NOMO-1 treated with dmso at 0.1 percent for 144 hours (cell line): ENCODE measurements around the gene CTSZ.
"Not testable (repeated sequence)": the region's sequence is repeated elsewhere in the genome, so short reads cannot be mapped to it uniquely, and the experiment has no call there.

Source experiments
- DNase-seq: peaks from one replicate; lab custom pipeline; 2025; ENCODE audit not compliant: unreplicated experiment; lab: John Stamatoyannopoulos, UW

Gene CTSZ

GRCh38 chr20:59001068-59001448, 6.0 kb downstream of the CTSZ start:
- no peak for DNase-seq

GRCh38 chr20:59000326-59000725, 6.7 kb downstream of the CTSZ start:
- DNase-seq: no peak

GRCh38 chr20:58998656-58999055, 8.4 kb downstream of the CTSZ start:
- DNase-seq: no peak

GRCh38 chr20:58997141-58997770, 9.8 kb downstream of the CTSZ start:
- no peak for DNase-seq

- no peak for DNase-seq
Measured at GRCh38 chr20:58996226-58996611, 10.8 kb downstream of the CTSZ start.

GRCh38 chr20:58995461-58996225, 11.4 kb downstream of the CTSZ start:
- DNase-seq: no peak

- no peak for DNase-seq
Measured at GRCh38 chr20:58994390-58995159, 12.5 kb downstream of the CTSZ start.

GRCh38 chr20:58993332-58994248, 13.5 kb downstream of the CTSZ start:
- DNase-seq: no peak

GRCh38 chr20:58992911-58993310, 14.1 kb downstream of the CTSZ start:
- DNase-seq: no peak

GRCh38 chr20:58991715-58992114, 15.3 kb downstream of the CTSZ start:
- DNase-seq: no peak

- DNase-seq: no peak
Measured at GRCh38 chr20:58990651-58991445, 16.2 kb downstream of the CTSZ start.

- DNase-seq: no peak
Measured at GRCh38 chr20:58989196-58989595, 17.9 kb downstream of the CTSZ start.

- no peak for DNase-seq
Measured at GRCh38 chr20:58988565-58988882, 18.5 kb downstream of the CTSZ start.

- DNase-seq: no peak
Measured at GRCh38 chr20:58987790-58988564, 19.1 kb downstream of the CTSZ start.

- DNase-seq: no peak
Measured at GRCh38 chr20:58986968-58987517, 20.0 kb downstream of the CTSZ start.

GRCh38 chr20:58986286-58986967, 20.6 kb downstream of the CTSZ start:
- no peak for DNase-seq

- no peak for DNase-seq
Measured at GRCh38 chr20:58985656-58986055, 21.4 kb downstream of the CTSZ start.

- no peak for DNase-seq
Measured at GRCh38 chr20:58984691-58985090, 22.4 kb downstream of the CTSZ start.

- DNase-seq: not testable (repeated sequence)
Measured at GRCh38 chr20:58983115-58983468, 24.0 kb downstream of the CTSZ start.
